Left ventricle myocardium inferior (tissue), 1 donor: ENCODE measurements around the gene CYB561D2. TPM values are rescaled to one million over a fixed set of nuclear protein-coding genes. Genes with fewer than 3 reads are reported as not detected.
A peak's percentile ranks its signal among the peaks of the same experiment; 100 is the strongest.

ENCODE experiments used
- DNase-seq: peaks from one replicate; pipeline ENCODE4 v3.0.0-alpha.2; 2020
- H3K27ac ChIP-seq: fragments of 200-600 bp; replicated peaks from 2 replicates; pipeline ENCODE4 v1.8.0; 2021
- H3K27me3 ChIP-seq: fragments of 200-600 bp; 2 replicates; pipeline ENCODE4 v1.8.0; 2021; ENCODE audit warnings: low read depth
- H3K36me3 ChIP-seq: fragments of 200-600 bp; 2 replicates; pipeline ENCODE4 v1.8.0; 2021
- H3K4me1 ChIP-seq: fragments of 200-600 bp; 2 replicates; pipeline ENCODE4 v1.8.0; 2021
- H3K4me3 ChIP-seq: fragments of 200-600 bp; 2 replicates; pipeline ENCODE4 v1.8.0; 2021; ENCODE audit warnings: mild to moderate bottlenecking, moderate library complexity
- H3K9me3 ChIP-seq: fragments of 200-600 bp; replicated peaks from 2 replicates; pipeline ENCODE4 v1.8.0; 2021
- intact Hi-C: fragments of 100-400 bp; cut with micrococcal nuclease; formaldehyde crosslinking; loops from one replicate; pipeline ENCODE4 v1.11.0; 2022
- total RNA-seq: library from RNA; stranded (reverse); fragmentation: NEBNext Ultra II Directional; extraction: Animal tissue kit (Norgen Biotek cat#: 25700); gene quantifications from one replicate; pipeline ENCODE4 v1.2.1, GENCODE V29; 2021
- TF ChIP-seq, protein P1 (sequence below): fragments of 200-600 bp; IDR thresholded peaks from 2 replicates; pipeline ENCODE4 v1.8.0; 2021; ENCODE audit warnings: antibody characterized with exemption, mild to moderate bottlenecking, borderline replicate concordance
- donor health status: DM: no; HTN: yes; CAD: no; lungs with severe emphysema.

CYB561D2 gene
- total RNA-seq, 1 donor from 2014 or later: 7.0 TPM

DNA sequence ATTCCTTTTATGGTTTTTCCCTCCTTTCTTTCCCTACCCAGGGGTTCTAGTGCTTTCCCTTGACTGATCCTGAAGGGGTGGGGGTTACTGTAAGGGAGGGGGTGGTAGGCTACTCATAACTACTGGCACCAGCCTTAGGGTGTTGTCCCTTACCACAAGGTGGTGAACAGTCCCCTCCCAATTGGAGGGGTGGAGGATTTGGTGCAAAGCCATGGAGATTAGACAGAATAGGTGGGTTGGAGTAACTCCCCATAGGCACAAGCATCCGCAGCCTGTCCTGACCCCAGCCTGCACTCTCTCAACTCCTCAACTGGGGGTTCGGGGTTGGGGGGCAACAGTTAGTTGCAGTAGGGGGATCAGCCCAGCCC lies 25.6 kb upstream of the CYB561D2 start:
- no peaks in the 10 kb centered on the region for H3K27me3 ChIP-seq
- no peaks in the 10 kb centered on the region for H3K9me3 ChIP-seq
- DNase-seq: no peak
- H3K27ac ChIP-seq: peak overlapping the region; percentile 99
- H3K36me3 ChIP-seq: peaks cover 31% of the 10 kb centered on the region
- H3K4me1 ChIP-seq: peaks cover 84% of the 10 kb centered on the region
- intact Hi-C loops: no loop called here
- TF ChIP-seq, protein P1, sequence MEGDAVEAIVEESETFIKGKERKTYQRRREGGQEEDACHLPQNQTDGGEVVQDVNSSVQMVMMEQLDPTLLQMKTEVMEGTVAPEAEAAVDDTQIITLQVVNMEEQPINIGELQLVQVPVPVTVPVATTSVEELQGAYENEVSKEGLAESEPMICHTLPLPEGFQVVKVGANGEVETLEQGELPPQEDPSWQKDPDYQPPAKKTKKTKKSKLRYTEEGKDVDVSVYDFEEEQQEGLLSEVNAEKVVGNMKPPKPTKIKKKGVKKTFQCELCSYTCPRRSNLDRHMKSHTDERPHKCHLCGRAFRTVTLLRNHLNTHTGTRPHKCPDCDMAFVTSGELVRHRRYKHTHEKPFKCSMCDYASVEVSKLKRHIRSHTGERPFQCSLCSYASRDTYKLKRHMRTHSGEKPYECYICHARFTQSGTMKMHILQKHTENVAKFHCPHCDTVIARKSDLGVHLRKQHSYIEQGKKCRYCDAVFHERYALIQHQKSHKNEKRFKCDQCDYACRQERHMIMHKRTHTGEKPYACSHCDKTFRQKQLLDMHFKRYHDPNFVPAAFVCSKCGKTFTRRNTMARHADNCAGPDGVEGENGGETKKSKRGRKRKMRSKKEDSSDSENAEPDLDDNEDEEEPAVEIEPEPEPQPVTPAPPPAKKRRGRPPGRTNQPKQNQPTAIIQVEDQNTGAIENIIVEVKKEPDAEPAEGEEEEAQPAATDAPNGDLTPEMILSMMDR: no peak
- no peak overlapping the region for H3K4me3 ChIP-seq

DNA sequence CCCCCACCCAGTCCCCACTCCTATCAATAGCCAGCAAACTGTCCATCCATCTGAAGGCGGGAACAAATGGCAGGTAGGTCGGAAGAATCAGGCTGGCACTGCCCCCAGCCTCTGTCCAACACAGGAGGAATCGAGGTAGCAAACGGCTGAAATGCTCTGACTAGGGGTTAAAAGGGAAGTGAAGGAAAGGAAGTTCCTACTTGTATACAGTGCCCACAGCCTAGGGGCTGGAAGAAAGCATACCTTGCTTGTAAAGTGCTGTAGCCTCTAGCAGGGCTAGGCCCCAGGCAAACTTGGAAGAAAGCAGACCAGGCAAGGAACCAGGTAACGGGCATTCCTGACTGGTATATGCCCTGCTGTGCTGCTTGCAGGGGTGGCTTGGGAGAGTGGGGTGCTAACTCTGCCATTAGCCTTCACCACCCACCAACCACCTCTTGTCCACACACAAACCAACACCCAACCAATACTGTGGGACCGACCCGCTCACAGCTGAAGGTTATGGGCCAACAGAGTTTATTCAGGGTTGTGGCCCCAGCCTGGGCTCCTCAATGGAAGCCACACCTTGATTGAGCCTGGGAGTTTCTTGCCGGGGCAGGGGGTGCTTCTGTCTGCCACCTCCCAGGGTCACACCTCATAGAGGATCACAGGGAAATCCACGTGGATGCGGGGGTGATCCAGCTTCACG lies 25.0 kb upstream of the CYB561D2 start:
- H3K27me3 ChIP-seq: no peaks in the 10 kb centered on the region
- peaks cover 36% of the 10 kb centered on the region for H3K36me3 ChIP-seq
- DNase-seq: no peak
- peak overlapping the region; percentile 99 for H3K27ac ChIP-seq
- H3K9me3 ChIP-seq: no peaks in the 10 kb centered on the region
- H3K4me3 ChIP-seq: no peak overlapping the region
- peaks cover 83% of the 10 kb centered on the region for H3K4me1 ChIP-seq
- intact Hi-C loops: no loop called here
- TF ChIP-seq, protein P1: no peak

DNA sequence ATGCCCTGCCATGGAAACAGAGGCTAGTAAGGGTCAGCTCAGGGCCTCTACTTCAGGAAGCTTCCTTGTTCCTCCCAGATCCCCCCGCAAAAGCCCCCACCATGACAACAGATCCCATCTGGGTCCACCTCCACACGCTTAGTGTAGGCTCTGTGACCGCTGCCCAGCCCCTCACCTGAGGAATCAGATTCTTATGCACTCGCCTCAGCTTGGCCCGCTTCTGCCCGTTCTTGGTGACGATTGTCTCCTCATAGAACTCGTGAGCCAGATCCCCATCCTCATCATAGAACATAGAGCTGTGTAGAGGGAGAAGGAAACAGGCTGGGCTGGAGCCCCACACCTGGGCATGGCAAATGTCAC lies 24.5 kb upstream of the CYB561D2 start:
- Histone ChIP-seq H3K9me3 (no peaks in the 10 kb centered on the region), H3K4me3 (no peak overlapping the region), H3K36me3 (peaks cover 41% of the 10 kb centered on the region), H3K27me3 (no peaks in the 10 kb centered on the region), H3K27ac (no peak overlapping the region), H3K4me1 (peaks cover 83% of the 10 kb centered on the region)
- intact Hi-C loops: no loop called here
- TF ChIP-seq, protein P1: no peak
- DNase-seq: no peak

DNA sequence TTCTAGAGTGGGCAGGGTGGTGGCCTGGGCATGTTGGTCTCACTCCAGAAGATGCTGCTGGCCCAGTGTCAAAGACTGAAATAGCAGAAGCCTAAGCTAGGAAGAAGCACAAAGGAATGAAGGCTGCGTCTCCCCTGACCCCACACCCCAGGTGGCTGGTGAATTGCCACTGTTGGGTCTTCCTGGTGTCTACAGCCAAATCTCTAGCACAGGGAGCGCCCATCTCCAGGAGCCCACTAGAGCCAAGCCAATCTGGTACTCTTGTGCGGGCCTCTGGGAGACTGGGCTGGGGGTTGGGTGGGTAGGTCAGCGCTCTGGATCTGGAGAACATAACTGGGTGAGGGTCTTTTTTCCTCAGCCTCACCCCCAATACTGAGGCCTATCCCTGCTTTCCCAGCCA lies 23.5 kb upstream of the CYB561D2 start:
- intact Hi-C loops: no loop called here
- no peak overlapping the region for H3K27ac ChIP-seq
- H3K9me3 ChIP-seq: no peaks in the 10 kb centered on the region
- H3K27me3 ChIP-seq: no peaks in the 10 kb centered on the region
- H3K36me3 ChIP-seq: peaks cover 51% of the 10 kb centered on the region
- H3K4me3 ChIP-seq: peak overlapping the region; percentile 97
- TF ChIP-seq, protein P1: no peak
- peaks cover 83% of the 10 kb centered on the region for H3K4me1 ChIP-seq
- DNase-seq: no peak

DNA sequence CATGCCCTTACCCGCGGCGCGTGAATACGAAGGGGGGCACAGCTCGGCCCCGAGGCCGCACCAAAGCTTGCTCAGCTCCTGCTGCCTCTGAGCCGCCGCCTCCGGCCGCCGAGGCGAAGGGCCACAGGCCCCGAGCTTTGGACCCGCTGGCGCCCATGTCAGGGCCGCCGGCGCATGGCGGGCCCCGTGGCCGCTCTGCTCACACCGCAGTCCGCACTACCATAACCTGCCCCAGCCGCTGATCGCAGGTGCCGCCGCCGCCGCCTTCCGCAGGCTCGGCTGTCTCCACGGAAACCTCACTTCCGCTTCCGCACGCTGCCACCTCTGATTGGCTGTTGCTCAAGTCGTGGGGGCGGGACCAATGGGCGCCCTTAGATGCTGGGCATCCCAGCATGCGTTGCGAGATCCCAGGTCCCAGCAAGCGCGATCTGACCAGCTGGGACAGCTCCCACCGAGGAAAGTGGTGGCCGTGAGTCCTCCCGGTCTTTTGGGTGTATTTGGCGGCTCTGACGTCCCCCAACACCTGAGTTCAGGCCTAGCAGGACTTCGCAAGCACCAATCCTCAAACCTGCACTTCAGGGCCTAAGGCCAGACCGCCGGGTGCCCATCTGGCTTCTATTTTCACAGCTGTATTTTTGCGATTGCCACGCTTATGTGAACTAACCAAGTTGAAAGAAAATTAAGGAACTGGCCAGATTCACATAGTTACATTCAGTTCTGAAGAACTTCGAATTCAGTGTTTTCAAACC lies 22.5 kb upstream of the CYB561D2 start, which contains the start of gene TUSC2:
Gene TUSC2 (minus strand): TSS at position 281 of the 749 bp plus-strand sequence. CDS start 124 bp downstream, at position 157.
- H3K36me3 ChIP-seq: peaks cover 55% of the 10 kb centered on the region

More for the DNA sequence above, 22.5 kb upstream of the CYB561D2 start, which contains the start of gene TUSC2:
- intact Hi-C loops: no loop called here
- H3K4me3 ChIP-seq: peak within 1 kb of the TSS; percentile 97
- H3K27me3 ChIP-seq: no peaks in the 10 kb centered on the region
- peak; percentile 97 for DNase-seq
- H3K9me3 ChIP-seq: no peaks in the 10 kb centered on the region
- TF ChIP-seq, protein P1: no peak
- H3K4me1 ChIP-seq: peaks cover 83% of the 10 kb centered on the region
- peak within 1 kb of the TSS; percentile 89 for H3K27ac ChIP-seq
